ENCODE results near the gene CACNA1G. TPM values are rescaled to one million over a fixed set of nuclear protein-coding genes. Genes with fewer than 3 reads are reported as not detected.
A peak's percentile ranks its signal among the peaks of the same experiment; 100 is the strongest.

The CACNA1G gene
- total and polyA plus RNA-seq, 9 of the 15 experiments (the other 6 are each of a cell fraction or from before 2014, with no cell fraction given), result 0.01 TPM; not detected in 8

GRCh38 chr17:50640686-50641351, 80.3 kb downstream of the CACNA1G start (continued):
- TF ChIP-seq ZNF384 (IDR thresholded peaks at IDR 0.05; ENCODE audit: low read depth, low read length) (no peak), HDAC2 (IDR thresholded peaks at IDR 0.05) (0 out of 2 replicates have a peak, but pooled peaks have one; percentile 64), MNT (conservative IDR thresholded peaks at IDR 0.05) (peak; percentile 75 to 83), ETS2 (tag; IDR thresholded peaks at IDR 0.05; ENCODE audit: borderline replicate concordance, poor library complexity, severe bottlenecking) (no peak)

- no peaks in the 10 kb centered on the region for H4K20me1 ChIP-seq (replicated peaks; ENCODE audit: control insufficient read depth, insufficient read depth, low read length)
- H3K4me2 ChIP-seq (ENCODE audit: insufficient read depth, low read length), result peak overlapping the region; percentile 12; the same call in 1 of the 2 replicates
- FAIRE-seq, result no peak
- intact Hi-C loops (cut with micrococcal nuclease), result no loop called here
- no peak for DNase-seq (ENCODE audit: extremely low read depth in 1 of 4, low spot score in 3 of 4)
- H3K4me1 ChIP-seq (replicated peaks in 1 of 2; ENCODE audit: control insufficient read depth in 2 of 2, insufficient read depth in 2 of 2, low read length in 2 of 2), result peaks cover 14 to 20% of the 10 kb centered on the region in 2 experiments
- H3K36me3 ChIP-seq (ENCODE audit: control insufficient read depth, insufficient read depth, low read length), result no peaks in the 10 kb centered on the region
- POLR2A ChIA-PET, result interaction anchor here (1.1 to 1.4 kb wide), 2 partner anchors 9 to 10 kb away, joined by 3 read pairs; no protein-coding TSS in a partner anchor
- H3K27me3 ChIP-seq (ENCODE audit: control insufficient read depth in 2 of 2, insufficient read depth in 2 of 2, low read length in 2 of 2), result peaks cover 0 to 9% of the 10 kb centered on the region in 2 experiments; a peak in 2 of 5 replicates
- in situ Hi-C loops (cut with MboI), result no loop called here
- 0 out of 2 replicates have a peak overlapping the region, but pooled peaks have one; percentile 35 for H2AFZ ChIP-seq (ENCODE audit: low read depth, low read length)
- H3K9me3 ChIP-seq (replicated peaks; ENCODE audit: control insufficient read depth, insufficient read depth, low read depth, low read length), result no peaks in the 10 kb centered on the region
- no peaks in the 10 kb centered on the region for H3K79me2 ChIP-seq (ENCODE audit: control insufficient read depth, insufficient read depth, low read length)
- no peak overlapping the region for H3K4me3 ChIP-seq
- TF ChIP-seq ILF3 (IDR thresholded peaks at IDR 0.05; ENCODE audit: borderline replicate concordance) (no peak), FOXK1 (CRISPR knock-in tag; IDR thresholded peaks at IDR 0.05; ENCODE audit: borderline replicate concordance) (0 out of 2 replicates have a peak, but pooled peaks have one; percentile 3), ZNF175 (CRISPR knock-in tag; IDR thresholded peaks at IDR 0.05; ENCODE audit: low read depth) (peak; percentile 8; the same call in 1 of the 2 replicates)
- H3K9ac ChIP-seq (ENCODE audit: insufficient read depth in 1 of 2, low read depth in 2 of 2, low read length in 2 of 2), result peak overlapping the region in 1 of 2 experiments; percentile 43; a peak in 1 of 4 replicates
- CTCF ChIA-PET (ENCODE audit: low intra/inter-chr PET ratio), result no interaction called here
- H3K9me1 ChIP-seq (ENCODE audit: control insufficient read depth, insufficient read depth, low read length), result no peaks in the 10 kb centered on the region
- no peak overlapping the region for H3K27ac ChIP-seq (ENCODE audit: extremely low read depth, low read depth, low read length)
- no TSS peak for BruUV-seq (replicated peaks)
- no peak for ATAC-seq
- 50% methylated on average over 3 of the region's 3 CpGs for WGBS (ENCODE audit: insufficient coverage, low coverage, missing lambda C conversion rate)
Measured at GRCh38 chr17:50641357-50641756, 80.8 kb downstream of the CACNA1G start.
